Neural cell (in vitro differentiated cells): ENCODE results near the gene EXD3. TPM values are rescaled to one million over a fixed set of nuclear protein-coding genes. Genes with fewer than 3 reads are reported as not detected.

Experiments used
- H2AFZ ChIP-seq: fragments of 200-600, 300-800 bp; sonication (generic), shearing (Covaris generic); 2 replicates; pipeline ENCODE4 v1.6.0; 2014; ENCODE audit warnings: low read depth, mild to moderate bottlenecking, antibody characterized with exemption, low read length, moderate library complexity
- H3F3A ChIP-seq: fragments of 200-600 bp; shearing (Covaris generic); 2 replicates; pipeline ENCODE4 v1.6.1; 2016; ENCODE audit warnings: mild to moderate bottlenecking, moderate library complexity, mixed read lengths, antibody characterized with exemption, low read length; ENCODE audit not compliant: insufficient read depth, poor library complexity, severe bottlenecking
- H3K27ac ChIP-seq: fragments of 200-600, 300-800 bp; sonication (generic), shearing (Covaris generic); 2 replicates; pipeline ENCODE4 v1.5.1; 2014; ENCODE audit warnings: mild to moderate bottlenecking, low read length, moderate library complexity
- H3K27me3 ChIP-seq: fragments of 300-800, 200-600 bp; sonication (generic), shearing (Covaris generic); 2 replicates; pipeline ENCODE4 v1.6.0; 2014; ENCODE audit warnings: mild to moderate bottlenecking, low read depth, low read length, moderate library complexity; ENCODE audit not compliant: insufficient read depth
- H3K36me3 ChIP-seq: fragments of 300-800, 200-600 bp; sonication (generic), shearing (Covaris generic); 2 replicates; pipeline ENCODE4 v1.5.1; 2014; ENCODE audit warnings: mild to moderate bottlenecking, antibody characterized with exemption, low read length, moderate library complexity; ENCODE audit not compliant: insufficient read depth
- H3K4me2 ChIP-seq: fragments of 300-800, 200-600 bp; sonication (generic), shearing (Covaris generic); 2 replicates; pipeline ENCODE4 v1.6.0; 2014; ENCODE audit warnings: mild to moderate bottlenecking, low read length
- H3K4me3 ChIP-seq: fragments of 300-800, 200-600 bp; sonication (generic), shearing (Covaris generic); 2 replicates; pipeline ENCODE4 v1.5.1; 2014; ENCODE audit warnings: mild to moderate bottlenecking, low read length, moderate library complexity
- H3K79me2 ChIP-seq: fragments of 200-600 bp; shearing (Covaris generic); replicated peaks from 2 replicates; pipeline ENCODE4 v1.6.0; 2014; ENCODE audit warnings: mild to moderate bottlenecking, low read length, moderate library complexity; ENCODE audit not compliant: insufficient read depth
- H3K9ac ChIP-seq: fragments of 300-800, 200-600 bp; sonication (generic), shearing (Covaris generic); 2 replicates; pipeline ENCODE4 v1.6.1; 2016; ENCODE audit warnings: mild to moderate bottlenecking, low read length, mixed read lengths
- H3K9me2 ChIP-seq: fragments of 200-600 bp; shearing (Covaris generic); 2 replicates; pipeline ENCODE4 v1.6.1; 2016; ENCODE audit warnings: mild to moderate bottlenecking, low read length, mixed read lengths; ENCODE audit not compliant: insufficient read depth
- H3K9me3 ChIP-seq: fragments of 200-600, 300-800 bp; sonication (generic), shearing (Covaris generic); 2 replicates; pipeline ENCODE4 v1.6.1; 2016; ENCODE audit warnings: mild to moderate bottlenecking, mixed run types, low read length, moderate library complexity, mixed read lengths
- H4K20me1 ChIP-seq: fragments of 200-600 bp; shearing (Covaris generic); 2 replicates; pipeline ENCODE4 v1.6.1; 2016; ENCODE audit warnings: mild to moderate bottlenecking, mixed run types; ENCODE audit not compliant: insufficient read depth
- CTCF ChIP-seq: fragments of 450-650 bp; IDR thresholded peaks from 2 replicates; pipeline ENCODE4 v1.5.1; 2014; ENCODE audit warnings: antibody characterized with exemption, mild to moderate bottlenecking, moderate library complexity; ENCODE audit not compliant: poor library complexity, severe bottlenecking
- EP300 ChIP-seq: fragments of 450-650 bp; conservative IDR thresholded peaks from 2 replicates; pipeline ENCODE4 v1.6.1; 2014; ENCODE audit warnings: antibody characterized with exemption, mild to moderate bottlenecking, moderate library complexity; ENCODE audit not compliant: poor library complexity, severe bottlenecking
- EZH2 ChIP-seq: fragments of 200-600, 300-800 bp; shearing (Covaris generic), sonication (generic); IDR thresholded peaks from 2 replicates; pipeline ENCODE4 v1.6.1; 2014; ENCODE audit warnings: antibody characterized with exemption, low read length, borderline replicate concordance, mild to moderate bottlenecking; ENCODE audit not compliant: insufficient read depth, poor library complexity, severe bottlenecking
- MXI1 ChIP-seq: fragments of 450-650 bp; conservative IDR thresholded peaks from 2 replicates; pipeline ENCODE4 v1.6.1; 2014; ENCODE audit warnings: antibody characterized with exemption, mild to moderate bottlenecking; ENCODE audit not compliant: poor library complexity, severe bottlenecking
- POLR2AphosphoS5 ChIP-seq: IDR thresholded peaks from 2 replicates; pipeline ENCODE4 v1.6.1; 2012
- RAD21 ChIP-seq: fragments of 450-650 bp; conservative IDR thresholded peaks from 2 replicates; pipeline ENCODE4 v1.6.1; 2014; ENCODE audit warnings: antibody characterized with exemption, mild to moderate bottlenecking, moderate library complexity
- REST ChIP-seq: IDR thresholded peaks from 2 replicates; pipeline ENCODE4 v1.6.1; 2012; ENCODE audit warnings: borderline replicate concordance
- SMC3 ChIP-seq: fragments of 450-650 bp; conservative IDR thresholded peaks from 2 replicates; pipeline ENCODE4 v1.6.1; 2014; ENCODE audit warnings: antibody characterized with exemption, mild to moderate bottlenecking, moderate library complexity; ENCODE audit not compliant: poor library complexity
- TAF1 ChIP-seq: IDR thresholded peaks from 2 replicates; pipeline ENCODE4 v1.6.1; 2012; ENCODE audit warnings: low read depth
- polyA minus RNA-seq: library from RNA; depleted of rRNA, polyadenylated mRNA; stranded (reverse); fragments of >200 nt; gene quantifications from 2 replicates; pipeline ENCODE4 v1.2.3, GENCODE V29; 2014
- polyA plus RNA-seq: library from polyadenylated mRNA; depleted of rRNA; stranded (reverse); fragments of >200 nt; gene quantifications from 2 replicates; pipeline ENCODE4 v1.2.3, GENCODE V29; 2014

The EXD3 gene
- polyA plus RNA-seq (32.9 and 51.3 TPM in 2 replicates), polyA minus RNA-seq (10.4 and 11.0 TPM in 2 replicates)

GRCh38 chr9:137422604-137423513, at the start of gene EXD3, which contains the start of gene NOXA1:
Gene EXD3, minus strand, starts transcription at chr9:137423162. Its CDS starts 27,805 bp downstream, at chr9:137395357.
Gene NOXA1, plus strand, starts transcription at chr9:137423393. Its CDS starts 137 bp downstream, at chr9:137423530.
- TF ChIP-seq POLR2AphosphoS5 = peak; percentile 33
- peak; percentile 43 for TF ChIP-seq TAF1
- TF ChIP-seq REST = no peak
- peak; percentile 64 for TF ChIP-seq CTCF
- TF ChIP-seq EP300 = no peak
- TF ChIP-seq EZH2 = no peak
- peak; percentile 56 for TF ChIP-seq MXI1
- TF ChIP-seq SMC3 = peak; percentile 13
- no peak for TF ChIP-seq RAD21
- Histone ChIP-seq H3K9me2 (no peaks in the 10 kb centered on the region), H3K79me2 (peaks cover 16% of the 10 kb centered on the region), H3K9ac (peak within 1 kb of the TSS; percentile 70), H3F3A (no peaks in the 10 kb centered on the region), H3K27ac (no peak within 1 kb of the TSS), H2AFZ (peak within 1 kb of the TSS; percentile 63), H3K27me3 (no peaks in the 10 kb centered on the region), H3K4me3 (peak within 1 kb of the TSS; percentile 82), H4K20me1 (no peaks in the 10 kb centered on the region), H3K9me3 (no peaks in the 10 kb centered on the region), H3K36me3 (no peaks in the 10 kb centered on the region), H3K4me2 (peak within 1 kb of the TSS; percentile 95)

- Histone ChIP-seq H3K79me2 (no peaks in the 10 kb centered on the region), H3K27ac (no peak overlapping the region), H3K36me3 (no peaks in the 10 kb centered on the region)
Observed at GRCh38 chr9:137470785-137471184, 47.8 kb upstream of the EXD3 start.

More at GRCh38 chr9:137470785-137471184, 47.8 kb upstream of the EXD3 start:
- H3K27me3 ChIP-seq = no peaks in the 10 kb centered on the region
- no peak overlapping the region for H3K4me3 ChIP-seq
- H3K9me2 ChIP-seq = no peaks in the 10 kb centered on the region
- H3F3A ChIP-seq = no peaks in the 10 kb centered on the region
- H3K9ac ChIP-seq = no peak overlapping the region
- no peaks in the 10 kb centered on the region for H3K9me3 ChIP-seq
- no peak overlapping the region for H3K4me2 ChIP-seq
- TF ChIP-seq POLR2AphosphoS5 (no peak), MXI1 (no peak), EP300 (no peak), TAF1 (no peak), REST (no peak), SMC3 (no peak), RAD21 (no peak), EZH2 (no peak), CTCF (no peak)
- H4K20me1 ChIP-seq = no peaks in the 10 kb centered on the region
- no peak overlapping the region for H2AFZ ChIP-seq
